NCI-H748 (cell line): Measurements from ENCODE around the gene LDLRAD1.
"Not testable (repeated sequence)": the region's sequence is repeated elsewhere in the genome, so short reads cannot be mapped to it uniquely, and the experiment has no call there.

Experiments used
- DNase-seq: peaks from one replicate; lab custom pipeline; 2025; ENCODE audit not compliant: unreplicated experiment; lab: John Stamatoyannopoulos, UW

LDLRAD1 gene

DNA sequence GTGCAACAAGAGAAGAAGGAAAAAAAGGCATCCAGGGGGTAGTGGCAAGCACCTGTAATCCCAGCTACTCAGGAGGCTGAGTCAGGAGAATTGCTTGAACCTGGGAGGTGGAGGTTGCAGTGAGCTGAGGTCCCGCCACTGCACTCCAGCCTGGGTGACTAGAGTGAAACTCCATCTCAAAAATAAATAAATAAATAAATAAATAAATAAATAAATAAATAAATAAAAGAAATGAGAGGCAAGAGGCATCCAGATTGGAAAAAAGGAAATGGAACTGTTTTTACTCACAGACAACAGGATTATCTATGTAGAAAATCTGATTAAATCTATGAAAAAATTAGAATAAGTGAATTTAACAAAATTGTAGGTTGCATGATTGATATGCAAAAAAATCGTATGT is 23.5 kb downstream of the LDLRAD1 start:
- DNase-seq = not testable (repeated sequence)

DNA sequence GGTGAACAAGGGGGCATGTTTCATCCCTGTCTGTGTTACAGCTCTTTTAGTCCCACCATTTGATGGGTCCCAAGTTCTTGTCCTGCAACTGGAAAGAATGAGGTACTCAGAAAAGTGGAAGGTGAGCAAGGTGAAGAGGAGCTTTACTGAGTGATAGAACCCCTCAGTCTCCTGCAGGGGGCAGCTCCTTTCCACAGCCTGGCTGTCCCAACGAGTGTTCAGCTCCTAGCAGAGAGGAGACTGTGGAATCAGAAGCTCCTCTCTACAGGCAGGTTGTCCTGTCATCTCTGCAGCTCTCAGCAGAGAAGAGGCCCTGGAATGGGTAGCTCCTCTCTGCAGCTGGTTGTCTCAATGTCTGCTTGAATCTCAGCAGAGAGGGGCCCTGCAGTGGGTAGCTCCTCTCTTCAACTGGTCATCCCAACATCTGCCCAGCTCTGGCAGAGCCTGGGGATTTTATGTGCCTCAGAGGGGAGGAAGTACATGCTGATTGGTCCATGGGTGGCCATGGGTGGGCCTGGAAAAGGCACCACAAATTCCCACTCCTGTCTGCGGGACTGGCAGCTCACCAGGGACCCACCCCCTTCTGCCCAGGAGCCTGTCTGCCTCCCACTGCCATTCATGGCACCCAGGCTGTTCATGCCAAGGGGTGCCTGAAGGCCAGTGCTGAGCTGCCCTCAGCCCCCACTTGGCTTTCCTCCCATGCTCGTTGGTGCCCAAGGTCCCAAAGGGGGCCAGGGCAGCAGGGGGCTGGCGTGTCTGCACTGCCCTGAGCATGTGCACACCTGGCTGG is 25.7 kb downstream of the LDLRAD1 start:
- DNase-seq = no peak

DNA sequence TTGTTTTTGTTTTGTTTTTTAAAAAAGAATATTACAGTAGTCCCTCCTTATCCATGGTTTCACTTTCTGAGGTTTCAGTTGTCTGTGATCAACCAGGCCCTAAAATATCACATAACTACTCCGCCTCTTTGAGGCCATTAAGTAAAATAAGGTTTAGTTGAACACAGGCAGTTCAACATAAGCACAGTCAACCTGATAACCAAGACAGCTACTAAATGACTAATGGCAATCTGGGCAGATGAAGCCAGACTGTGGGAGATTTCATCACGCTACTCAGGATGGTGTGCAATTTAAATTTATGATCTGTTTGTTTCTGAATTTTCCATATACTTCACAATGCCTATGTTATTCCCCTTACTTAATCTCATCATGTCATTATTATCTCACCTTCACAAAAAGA is 30.1 kb downstream of the LDLRAD1 start:
- DNase-seq = no peak

DNA sequence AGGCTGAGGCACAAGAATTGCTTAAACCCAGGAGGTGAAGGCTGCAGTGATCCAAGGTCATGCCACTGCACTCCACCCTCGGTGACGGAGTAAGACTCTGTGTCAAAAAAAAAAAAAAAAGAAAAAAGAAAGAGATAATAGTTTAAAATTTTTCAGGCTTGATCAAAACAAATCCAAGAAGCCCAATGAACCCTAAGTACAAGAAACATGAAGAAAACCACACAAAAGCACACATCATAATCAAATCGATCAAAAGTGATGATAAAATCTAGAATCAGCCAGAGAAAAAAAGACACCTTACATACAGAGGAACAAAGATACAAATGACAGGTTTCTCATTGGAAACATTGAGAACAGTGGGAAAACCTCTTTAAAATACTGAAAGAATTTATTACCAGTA is 31.5 kb downstream of the LDLRAD1 start:
- no peak for DNase-seq

DNA sequence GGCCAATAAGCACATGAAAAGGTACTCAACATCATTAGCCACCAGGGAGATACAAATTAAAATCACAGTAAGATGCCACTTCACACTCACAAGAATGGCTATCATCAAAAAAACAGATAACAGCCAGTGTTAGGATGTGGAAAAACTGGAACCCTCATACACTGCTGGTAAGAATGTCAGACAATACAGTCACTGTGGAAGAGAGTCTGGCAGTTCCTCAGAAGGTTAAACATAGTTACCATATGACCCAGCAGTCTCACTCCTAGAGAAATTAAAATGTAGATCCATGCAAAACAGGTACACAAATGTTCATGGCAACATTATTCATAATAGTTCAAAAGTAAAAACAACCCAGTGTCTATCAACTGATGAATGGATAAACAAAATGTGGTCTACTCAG is 33.3 kb downstream of the LDLRAD1 start:
- DNase-seq = no peak

DNA sequence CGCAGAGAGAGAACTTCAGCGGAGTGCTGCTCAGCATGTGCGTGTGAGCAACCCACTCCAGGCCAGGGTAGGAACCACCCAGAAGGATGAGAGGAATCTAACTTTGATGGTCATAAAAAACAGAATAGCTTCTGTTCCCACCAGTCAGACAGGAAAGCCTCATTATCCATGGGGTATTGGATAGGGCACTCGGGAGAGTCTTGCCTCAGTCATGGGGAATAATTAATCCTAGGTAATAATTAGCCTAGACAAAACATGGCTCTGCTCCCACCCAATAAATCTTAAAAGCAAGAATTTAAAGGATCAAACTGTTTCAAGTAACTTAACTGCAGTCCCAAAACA is 35.3 kb downstream of the LDLRAD1 start:
- DNase-seq = no peak

DNA sequence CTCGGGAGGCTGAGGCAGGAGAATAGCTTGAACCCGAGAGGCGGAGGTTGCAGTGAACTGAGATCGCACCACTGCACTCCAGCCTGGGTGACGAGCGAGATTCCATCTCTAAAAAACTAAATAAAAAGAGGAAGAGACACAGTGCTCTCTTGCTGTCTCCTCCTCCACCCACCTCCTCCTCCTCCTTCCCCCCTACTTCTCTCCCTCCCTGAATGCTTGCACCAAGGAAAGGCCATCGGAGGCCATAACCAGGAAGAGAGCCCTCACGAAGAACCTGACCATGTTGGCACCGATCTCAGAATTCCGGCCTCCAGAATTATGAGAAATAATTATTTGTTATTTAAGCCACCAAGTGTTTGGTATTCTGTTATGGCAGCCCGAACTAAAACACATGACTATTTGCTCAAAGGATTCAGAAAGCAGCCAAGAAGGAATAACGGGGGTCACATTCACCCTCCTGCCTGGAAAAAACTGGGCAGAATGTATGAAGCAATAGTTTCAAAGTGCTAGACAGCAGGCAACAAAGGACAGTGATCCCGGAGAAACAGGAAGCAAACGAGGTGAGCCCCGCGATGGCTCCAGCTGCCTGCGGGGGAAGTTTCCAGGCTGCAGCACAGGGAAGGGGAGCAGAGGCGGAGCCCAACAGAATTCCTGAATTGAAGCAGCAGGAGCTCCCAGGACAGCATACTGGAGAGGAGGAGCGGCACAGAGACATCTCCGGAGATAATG is 35.8 kb downstream of the LDLRAD1 start:
- DNase-seq = no peak

DNA sequence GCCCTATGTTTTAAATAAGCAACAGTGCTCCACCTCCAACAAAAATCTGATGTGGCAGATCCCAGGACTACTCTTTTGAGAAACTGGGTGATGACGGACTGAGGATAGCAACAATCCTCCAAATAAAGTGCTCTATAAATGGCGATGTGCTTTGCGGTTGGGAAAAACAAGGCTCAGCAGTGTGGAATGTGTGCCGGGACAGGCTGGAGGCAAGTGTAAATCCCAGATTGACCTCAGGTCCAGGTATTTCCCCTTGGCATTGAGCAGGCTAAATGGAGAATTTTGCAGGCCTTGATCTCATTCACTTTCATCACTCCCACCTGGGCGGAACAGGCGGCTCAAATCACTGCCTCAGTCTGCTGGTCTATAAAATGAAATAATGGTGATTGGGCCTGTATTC is 36.8 kb downstream of the LDLRAD1 start:
- DNase-seq = no peak

DNA sequence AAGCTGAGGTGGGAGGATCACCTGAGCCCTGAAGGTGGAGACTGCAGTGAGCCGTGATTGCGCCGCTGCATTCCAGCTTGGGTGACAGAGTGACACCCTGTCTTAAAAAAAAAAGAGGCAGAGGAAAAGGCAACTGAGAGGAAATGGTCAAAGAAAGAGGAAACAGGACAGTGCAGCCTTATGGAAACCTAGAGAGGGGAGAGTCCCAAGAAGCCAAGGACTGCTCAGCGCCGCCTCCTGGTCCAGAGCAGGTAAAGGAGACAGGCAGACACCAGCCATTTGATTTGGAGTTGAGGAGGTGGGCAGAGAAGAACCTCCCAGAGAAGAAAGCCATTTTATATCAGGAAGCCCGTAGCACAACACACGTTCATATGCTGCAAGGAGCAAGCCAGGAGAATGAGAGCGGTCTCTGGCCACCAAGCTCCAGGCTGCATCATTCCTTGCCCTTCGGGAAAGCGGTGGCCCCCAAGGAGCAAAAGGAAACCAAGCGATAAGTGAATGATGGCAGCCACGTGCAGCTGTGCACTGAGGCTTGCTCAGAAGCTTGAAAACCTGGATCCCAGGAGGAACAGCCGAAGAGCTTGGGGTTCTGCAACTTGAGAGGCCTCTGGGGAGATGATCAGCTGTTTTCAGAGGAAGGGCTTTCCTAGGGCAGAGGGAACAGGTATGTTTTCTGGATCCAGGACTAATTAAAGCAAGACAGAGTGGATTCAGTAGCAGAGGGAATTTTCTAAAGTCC is 38.1 kb downstream of the LDLRAD1 start:
- no peak for DNase-seq

DNA sequence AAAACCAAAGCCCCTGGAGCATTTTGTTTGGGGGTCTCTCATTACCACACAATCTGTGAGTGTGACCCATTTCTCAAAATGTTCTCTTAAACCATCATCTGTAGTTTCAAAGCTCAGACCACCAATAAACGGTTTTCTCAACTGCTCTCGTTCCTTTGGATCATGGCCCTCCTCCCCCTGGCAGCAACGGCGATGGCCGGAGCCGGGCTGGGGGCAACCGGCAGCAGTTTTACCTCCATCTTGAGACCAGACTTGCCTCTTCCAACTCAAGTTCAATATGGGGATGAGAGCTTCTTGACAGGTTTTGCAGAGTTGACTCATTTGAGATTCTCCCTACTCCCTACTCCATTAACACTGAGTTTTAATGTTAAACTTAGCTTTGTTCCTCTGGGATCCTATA is 42.1 kb downstream of the LDLRAD1 start:
- DNase-seq = no peak

DNA sequence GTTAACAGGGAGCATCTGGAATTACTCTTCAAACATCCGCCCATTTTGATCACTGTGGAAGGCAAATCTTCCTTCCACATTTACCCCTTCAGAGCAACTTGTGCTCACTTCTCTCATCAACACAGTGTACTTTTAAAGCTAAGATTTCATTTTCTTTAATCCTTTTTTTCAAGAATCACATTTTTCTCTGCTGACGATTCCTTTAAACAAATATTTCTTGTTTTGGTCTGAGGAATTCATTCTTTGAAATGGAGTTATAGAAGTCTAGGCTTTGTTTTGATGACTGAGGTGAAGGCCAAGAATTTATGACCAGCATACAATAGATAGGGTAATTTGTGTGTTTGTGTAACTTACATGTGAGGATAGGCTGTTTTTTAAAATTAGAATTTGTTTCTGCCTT is 46.3 kb downstream of the LDLRAD1 start:
- no peak for DNase-seq

DNA sequence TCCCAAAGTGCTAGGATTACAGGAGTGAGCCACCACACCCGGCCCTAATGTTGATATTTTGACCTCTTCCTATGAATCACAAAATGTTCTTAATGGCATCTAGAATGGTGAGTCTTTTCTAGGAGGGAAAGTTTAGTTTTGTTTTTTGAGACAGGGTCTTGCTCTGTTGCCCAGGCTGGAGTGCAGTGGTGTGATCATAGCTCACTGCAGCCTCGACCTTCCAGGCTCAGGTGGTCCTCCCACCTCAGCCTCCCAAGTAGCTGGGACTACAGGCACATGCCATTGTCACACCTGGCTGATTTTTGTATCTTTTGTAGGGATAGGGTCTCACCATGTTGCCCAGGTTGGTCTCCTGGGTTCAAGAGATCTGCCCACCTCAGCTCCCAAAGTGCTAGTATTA is 48.7 kb downstream of the LDLRAD1 start:
- DNase-seq = not testable (repeated sequence)

DNA sequence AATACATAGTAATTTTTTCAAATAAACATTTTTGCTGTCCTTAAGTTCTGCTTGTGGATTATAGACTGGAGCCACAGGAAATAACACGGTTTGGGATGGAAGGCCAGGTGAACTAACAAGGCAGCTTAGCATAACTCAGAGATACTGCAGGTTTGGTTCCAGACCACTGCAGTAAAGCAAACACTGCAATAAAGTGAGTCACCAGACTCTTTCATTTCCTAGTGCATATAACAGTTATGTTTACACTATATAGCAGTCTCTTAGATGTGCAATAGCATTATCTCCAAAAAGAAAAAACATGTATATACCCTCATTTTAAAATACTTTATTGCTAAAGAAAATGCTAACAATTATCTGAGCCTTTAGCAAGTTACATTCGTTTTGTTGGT is 49.9 kb downstream of the LDLRAD1 start:
- no peak for DNase-seq

DNA sequence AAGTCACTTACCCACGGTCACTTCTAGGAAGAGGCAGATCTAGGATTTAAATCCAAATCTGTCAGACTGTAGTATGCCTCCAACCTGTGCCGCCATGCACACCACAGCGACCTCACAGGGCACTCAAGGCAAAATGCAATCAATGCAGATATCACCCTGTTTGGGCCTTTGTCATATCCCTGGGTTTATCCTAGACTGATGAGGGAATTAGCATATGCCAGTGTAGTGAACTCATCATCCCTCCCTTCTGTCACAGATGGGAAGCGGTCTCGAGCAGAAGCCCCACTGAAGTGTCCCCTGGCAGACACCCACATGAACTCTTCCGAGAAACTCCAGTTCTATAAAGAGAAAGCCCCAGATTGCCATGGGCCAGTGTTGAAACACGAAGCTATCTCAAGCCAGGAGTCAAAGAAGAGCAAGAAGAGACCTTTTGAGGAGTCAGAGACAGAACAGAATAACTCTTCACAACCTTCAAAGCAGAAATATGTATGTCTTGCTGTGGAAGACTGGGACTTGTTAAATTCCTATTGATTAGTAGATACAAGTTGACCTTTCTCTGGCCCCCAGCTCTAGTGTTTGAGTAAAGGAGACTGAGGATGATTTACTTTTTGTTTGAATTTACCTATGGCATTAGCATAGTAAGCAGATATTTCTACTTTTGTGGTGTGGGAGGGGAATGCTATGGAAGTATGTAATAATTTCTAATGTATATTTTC is 50.4 kb downstream of the LDLRAD1 start:
- DNase-seq = no peak

DNA sequence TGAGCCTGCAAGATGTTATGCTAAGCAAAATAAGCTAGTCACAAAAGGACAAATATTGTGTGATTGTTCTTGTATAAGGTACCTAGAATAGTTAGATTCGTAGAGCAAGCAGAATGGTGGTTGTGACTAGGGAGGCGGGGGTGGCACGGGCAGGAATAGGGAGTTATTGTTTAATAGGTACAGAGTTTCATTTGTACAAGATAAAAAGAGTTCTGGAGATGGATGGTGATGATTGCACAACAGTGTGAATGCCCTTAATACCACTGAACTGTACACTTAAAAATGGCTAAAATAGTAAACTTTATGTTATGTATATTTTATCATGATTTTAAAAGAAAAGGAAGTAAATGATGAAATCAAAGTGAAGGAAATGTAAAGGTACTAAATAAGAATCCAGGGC is 51.2 kb downstream of the LDLRAD1 start:
- DNase-seq = no peak

DNA sequence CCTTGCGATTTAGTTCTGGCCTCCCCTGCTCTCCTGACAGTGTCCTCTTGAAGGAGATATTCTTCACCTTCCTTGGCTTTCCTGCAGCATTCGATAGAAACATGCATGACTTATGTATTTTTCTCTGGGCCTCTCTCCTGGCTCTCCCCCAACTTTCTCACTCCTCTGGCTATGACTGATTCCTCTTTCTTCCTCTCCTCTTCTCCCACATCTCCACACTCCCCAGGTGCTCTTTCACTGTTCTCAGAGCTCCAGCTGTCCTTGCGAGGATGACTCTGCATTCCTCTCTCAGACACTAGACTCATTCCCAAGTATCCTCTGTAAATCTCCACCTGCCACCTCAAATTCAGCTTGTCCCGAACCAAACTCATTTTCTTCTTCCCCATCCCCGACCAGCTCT is 53.9 kb downstream of the LDLRAD1 start:
- no peak for DNase-seq

DNA sequence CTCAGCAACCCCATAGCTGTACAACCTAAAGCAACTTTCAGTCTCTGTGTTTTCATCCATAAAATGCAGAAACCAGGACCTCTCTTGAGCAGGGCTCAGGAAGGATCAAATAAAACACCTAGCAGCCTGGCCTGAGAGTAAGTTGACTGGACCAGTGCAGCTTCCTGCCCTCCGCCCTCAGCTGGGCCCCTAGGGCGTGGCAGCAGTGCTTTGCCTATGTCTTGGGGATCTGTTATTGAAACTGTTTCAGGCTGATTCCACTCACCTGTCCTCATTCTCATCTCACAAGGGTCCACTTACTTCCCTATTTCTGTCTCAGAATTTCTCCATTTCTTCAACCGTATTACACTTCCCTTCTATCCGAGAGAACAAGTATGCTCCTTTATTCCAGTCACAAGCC is 54.5 kb downstream of the LDLRAD1 start:
- no peak for DNase-seq

DNA sequence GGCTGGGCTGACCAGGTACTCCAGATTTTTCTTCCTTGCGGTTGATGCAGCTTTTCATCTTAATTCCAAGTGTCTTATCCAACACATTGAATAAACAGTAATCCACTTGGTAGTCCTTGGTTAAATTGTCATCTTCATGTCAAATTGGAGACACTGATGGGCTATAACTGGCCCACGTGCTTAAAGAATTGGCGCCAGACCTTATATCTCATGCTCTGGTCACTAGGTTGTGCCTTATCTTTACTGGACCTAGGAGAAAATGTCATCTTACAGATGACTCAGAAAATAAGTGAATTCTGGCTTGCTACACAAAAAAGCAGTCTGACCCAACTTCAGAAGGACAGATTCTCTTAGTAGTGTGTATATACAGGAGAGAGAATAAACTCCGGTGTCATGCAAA is 55.6 kb downstream of the LDLRAD1 start:
- DNase-seq = no peak

DNA sequence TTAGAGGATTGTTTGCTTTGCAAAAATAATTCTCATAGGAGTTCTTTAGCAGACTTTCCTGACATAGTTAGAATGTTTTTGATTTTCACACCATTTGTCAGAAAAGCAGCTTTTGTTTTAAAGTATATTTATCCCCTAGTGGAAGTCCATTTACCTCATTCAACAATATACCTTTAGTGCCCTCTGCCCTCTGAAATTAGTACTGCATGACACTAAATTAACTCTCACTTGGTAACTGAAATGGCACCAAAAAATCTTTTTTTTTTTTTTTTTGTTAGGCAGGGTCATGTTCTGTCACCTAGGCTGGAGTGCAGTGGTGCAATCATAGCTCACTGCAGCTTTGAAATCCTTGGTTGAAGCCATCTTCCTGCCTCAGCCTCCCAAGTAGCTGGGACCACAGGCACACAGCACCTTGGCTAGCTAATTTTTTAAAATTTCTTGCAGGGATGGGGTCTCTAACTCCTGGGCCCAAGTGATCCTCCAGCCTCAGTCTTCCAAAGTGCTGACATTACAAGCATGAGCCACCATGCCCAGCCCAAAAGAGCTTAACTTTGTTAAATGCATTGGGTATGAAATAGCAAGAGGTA is 58.2 kb downstream of the LDLRAD1 start:
- peak; percentile 24 for DNase-seq
